AML-193 (cell line): ENCODE data around the gene SLC26A2.

Experiments
- DNase-seq, 2 experiments: peaks; one replicate each; lab custom pipeline; 2025; lab: John Stamatoyannopoulos, UW

The SLC26A2 gene

DNA sequence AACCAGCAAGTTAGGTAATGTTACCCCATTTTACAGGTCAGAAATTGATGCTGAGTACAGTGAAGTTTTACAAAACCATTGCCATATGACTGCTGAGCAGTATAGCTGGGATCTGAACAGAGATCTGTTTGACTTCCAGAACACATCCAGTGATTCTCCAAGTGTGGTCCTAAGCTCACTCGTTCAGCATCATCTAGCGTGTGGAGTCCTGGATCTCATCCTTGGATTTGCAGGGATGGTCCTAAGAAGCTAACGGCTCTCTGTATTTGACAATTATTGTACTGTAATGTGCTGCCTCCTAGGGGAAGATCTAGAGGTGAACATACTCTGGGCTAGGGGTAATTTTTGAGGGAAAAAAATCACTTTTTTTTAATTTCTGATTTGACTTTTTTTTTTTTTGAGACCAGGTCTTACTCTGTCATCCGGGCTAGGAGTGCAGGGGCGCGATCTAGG lies 1.4 kb downstream of the SLC26A2 start:
- DNase-seq: peak; percentile 43 to 56

- no peak for DNase-seq
These were observed 2.2 kb downstream of the SLC26A2 start for GRCh38 chr5:149962601-149963300.

DNA sequence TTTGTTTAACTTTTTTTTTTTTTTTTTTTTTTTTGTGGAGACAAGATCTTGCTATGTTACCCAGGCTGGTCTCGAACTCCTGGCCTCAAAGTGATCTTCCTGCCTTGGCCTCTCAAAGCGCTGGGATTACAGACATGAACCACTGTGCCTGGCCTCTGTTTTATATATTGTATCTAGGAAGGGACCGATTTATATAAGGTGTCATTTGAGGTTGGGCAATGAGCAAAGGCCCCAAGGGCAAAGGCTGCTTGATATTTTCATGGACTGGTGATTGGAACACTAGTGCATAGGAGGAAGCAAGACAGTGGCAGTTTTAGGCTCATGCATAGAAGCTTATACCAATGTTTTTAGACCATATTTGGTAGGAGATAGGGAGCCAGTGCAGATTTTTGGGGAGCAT lies 3.2 kb downstream of the SLC26A2 start:
- DNase-seq: no peak

DNA sequence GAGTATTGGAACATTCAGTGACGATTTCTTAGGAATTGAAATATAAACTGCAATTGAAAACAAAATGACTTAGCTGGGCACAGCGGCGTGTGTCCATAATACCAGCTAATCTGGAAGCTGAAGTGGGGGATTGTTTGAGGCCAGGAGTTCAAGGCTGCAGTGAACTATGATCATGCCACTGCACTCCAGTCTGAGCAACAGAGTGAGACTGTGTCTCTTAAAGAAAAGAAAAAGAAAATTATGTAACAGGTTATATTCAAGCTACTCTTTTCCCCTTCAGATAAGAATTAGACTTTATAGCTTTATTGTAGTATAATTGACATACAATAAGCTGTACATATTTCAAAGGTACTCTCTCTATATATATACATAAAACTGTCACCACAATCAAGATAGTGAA lies 6.4 kb downstream of the SLC26A2 start:
- no peak for DNase-seq

DNA sequence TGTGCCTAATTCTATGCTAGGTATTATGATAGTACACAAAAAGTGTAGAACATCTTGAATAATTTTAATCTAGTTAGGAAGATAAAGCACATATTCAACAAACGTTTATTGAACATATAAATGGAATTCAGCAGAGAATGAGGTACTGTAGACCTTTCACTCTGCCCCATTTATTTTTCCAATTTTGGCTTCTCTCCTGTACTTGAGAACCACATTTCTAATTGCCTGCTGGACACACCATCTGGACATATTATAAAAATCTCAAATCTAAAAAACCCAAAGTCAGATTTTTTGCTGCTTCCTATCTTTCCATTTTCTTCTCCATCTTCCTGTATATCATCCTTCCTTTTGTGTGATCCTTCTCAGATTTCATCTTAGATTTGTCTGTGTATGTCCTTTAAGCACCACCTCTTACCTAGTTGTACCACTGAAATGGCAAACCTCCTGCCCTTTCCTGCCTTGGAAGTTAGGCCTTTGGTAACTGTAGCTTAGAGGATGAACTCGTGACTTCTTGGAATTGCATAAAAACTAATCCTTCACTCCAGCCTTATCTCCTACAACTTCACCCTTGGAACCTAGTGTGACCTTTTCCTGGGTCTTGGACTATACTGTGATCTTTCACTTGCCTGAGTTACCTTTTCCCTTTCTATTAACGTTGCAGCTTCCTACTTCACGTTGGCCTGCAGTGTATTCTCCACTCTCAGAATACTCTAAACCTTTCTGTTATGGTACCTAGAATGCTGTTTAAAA lies 8.8 kb downstream of the SLC26A2 start:
- no peak for DNase-seq

- no peak for DNase-seq
These were observed 14.9 kb downstream of the SLC26A2 start for GRCh38 chr5:149975409-149975808.

DNA sequence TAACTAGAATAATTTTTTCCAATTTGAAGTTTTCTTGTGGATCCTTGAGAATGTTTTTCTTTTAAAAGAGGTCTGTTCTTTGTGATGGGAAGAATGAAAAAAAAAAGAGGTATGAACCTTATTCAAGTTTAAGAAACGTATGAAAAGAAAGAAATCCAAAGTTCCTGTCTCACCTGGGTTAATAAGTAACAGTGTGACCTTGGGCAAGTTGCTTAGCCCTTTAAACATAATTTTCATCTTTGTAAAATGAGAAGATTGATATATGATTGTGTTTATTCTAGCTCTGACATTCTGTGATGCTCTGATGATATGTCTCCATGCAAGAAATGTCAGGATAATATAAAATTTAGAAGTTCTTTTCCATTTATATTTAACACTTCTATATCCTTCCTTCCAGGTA lies 19.3 kb downstream of the SLC26A2 start:
- no peak for DNase-seq

DNA sequence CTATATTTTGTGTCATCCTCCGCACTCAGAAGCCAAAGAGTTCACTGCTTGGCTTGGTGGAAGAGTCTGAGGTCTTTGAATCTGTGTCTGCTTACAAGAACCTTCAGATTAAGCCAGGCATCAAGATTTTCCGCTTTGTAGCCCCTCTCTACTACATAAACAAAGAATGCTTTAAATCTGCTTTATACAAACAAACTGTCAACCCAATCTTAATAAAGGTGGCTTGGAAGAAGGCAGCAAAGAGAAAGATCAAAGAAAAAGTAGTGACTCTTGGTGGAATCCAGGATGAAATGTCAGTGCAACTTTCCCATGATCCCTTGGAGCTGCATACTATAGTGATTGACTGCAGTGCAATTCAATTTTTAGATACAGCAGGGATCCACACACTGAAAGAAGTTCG lies 20.6 kb downstream of the SLC26A2 start:
- DNase-seq: no peak

DNA sequence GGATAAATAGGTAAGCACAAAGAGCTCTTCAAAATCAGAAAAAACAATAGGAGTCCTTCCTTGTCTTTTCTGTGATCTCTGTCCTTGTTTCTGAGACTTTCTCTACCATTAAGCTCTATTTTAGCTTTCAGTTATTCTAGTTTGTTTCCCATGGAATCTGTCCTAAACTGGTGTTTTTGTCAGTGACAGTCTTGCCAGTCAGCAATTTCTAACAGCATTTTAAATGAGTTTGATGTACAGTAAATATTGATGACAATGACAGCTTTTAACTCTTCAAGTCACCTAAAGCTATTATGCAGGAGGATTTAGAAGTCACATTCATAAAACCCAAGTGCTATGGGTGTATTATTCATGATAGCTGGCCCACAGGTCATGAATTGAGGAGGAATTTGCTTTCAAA lies 21.9 kb downstream of the SLC26A2 start:
- DNase-seq: no peak

- DNase-seq: no peak
These were observed 27.6 kb downstream of the SLC26A2 start for GRCh38 chr5:149988126-149988525.

DNA sequence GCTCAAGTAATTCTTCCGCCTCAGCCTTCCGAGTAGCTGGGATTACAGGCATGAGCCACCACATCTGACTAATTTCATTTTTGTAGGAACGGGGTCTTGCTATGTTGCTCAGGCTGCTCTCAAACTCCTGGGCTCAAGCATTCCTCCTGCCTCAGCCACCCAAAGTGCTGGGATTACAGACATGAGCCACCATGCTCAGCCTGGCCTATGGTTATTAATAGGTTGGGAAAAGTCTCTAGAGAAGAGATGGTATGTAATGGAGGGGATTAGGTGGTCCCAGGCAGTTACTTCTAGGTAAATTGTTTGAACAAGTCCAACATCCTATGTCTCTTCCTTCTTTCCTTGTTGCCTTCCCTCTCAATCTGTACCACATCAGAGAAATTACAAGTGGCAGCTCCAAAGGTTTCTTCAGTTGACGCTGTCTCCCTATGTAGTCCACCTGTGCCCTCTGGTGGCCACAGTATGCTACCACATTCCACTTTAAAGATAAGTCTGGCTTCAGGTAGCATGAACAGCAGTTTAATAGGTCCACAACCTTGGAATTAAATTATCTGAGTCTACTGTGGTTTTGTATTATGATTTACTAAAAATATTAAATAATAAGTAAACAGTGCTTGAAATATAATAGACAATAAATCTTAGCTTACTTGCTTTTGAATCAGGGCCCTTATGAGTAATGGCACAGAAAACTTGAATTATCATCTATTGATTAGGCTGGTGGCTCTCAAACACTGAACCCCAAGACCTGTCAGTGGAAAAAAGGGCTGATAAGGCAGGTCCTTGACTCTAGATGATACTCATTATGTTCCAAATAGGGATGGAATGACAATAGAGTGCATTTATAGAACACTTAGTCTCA lies 30.2 kb downstream of the SLC26A2 start:
- peak; percentile 57 to 59 for DNase-seq

DNA sequence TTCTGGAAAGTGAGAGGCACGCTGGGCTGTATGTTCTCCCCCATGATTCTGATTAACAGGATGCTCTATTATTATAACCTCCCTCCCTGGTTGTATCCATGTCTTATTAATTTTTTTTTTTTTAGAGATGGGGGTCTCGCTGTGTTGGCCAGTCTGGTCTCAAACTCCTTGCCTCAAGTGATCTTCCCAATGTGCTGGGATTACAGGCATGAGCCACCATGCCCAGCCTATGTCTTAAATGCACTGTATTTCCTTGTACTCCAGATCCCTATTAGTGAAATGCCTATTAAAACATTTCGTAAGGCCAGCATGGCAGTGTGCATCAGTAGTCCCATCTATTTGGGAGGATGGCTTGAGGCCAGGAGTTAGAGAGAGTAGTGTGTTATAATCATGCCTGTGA lies 32.9 kb downstream of the SLC26A2 start:
- no peak for DNase-seq

GRCh38 chr5:149995385-149996204 lies 35.0 kb downstream of the SLC26A2 start:
- no peak for DNase-seq

- DNase-seq: no peak
These were observed 35.8 kb downstream of the SLC26A2 start for GRCh38 chr5:149996205-149996890.

GRCh38 chr5:149998281-149998680 lies 37.7 kb downstream of the SLC26A2 start:
- DNase-seq: no peak

- no peak for DNase-seq
These were observed 38.8 kb downstream of the SLC26A2 start for GRCh38 chr5:149999359-149999758.

DNA sequence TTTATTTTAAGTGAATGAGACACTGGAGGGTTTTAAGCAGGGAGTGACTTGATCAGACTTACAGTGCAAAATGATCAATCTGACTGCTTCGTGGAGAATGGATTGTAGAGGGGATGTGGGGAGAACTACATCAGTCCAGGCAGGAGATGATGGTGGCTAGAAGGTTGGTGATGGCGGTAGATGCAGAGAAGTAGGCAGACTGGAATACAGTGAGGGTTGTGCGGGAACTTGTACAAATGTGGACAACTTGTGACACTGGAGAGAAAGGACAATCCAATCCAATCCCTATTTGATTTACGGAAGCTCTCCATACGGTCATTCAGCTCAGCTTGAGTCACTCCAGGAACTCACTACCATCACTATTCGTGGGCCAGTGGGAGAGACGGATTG lies 39.3 kb downstream of the SLC26A2 start:
- peak in 1 of 2 experiments; percentile 48 for DNase-seq

- peak; percentile 82 to 85 for DNase-seq
These were observed 39.9 kb downstream of the SLC26A2 start, which contains the start of the genes HMGXB3 and TIGD6 for GRCh38 chr5:150000256-150000989. TSS of gene HMGXB3 (plus strand) at chr5:150000739. CDS start at chr5:150004853, 4,114 bp downstream. TSS of gene TIGD6 (minus strand) at chr5:150000654. CDS start at chr5:149996348, 4,306 bp downstream.

GRCh38 chr5:150000990-150001659 lies 40.6 kb downstream of the SLC26A2 start:
- no peak for DNase-seq
